GM12864 (cell line): ENCODE measurements around the gene HSD17B10.
"Not testable (repeated sequence)": the region's sequence is repeated elsewhere in the genome, so short reads cannot be mapped to it uniquely, and the experiment has no call there.

Experiments used
- DNase-seq: peaks from one replicate; pipeline ENCODE4 v3.0.0-alpha.2; 2011; ENCODE audit warnings: low read depth
- H3K4me3 ChIP-seq: 2 replicates; pipeline ENCODE4 v1.5.1; 2011; ENCODE audit warnings: mild to moderate bottlenecking, low read depth, low read length, control low read depth
- TF ChIP-seq, protein P1 (sequence below): IDR thresholded peaks from 2 replicates; pipeline ENCODE4 v1.5.1; 2011; ENCODE audit warnings: low read depth, mild to moderate bottlenecking, moderate library complexity, low read length, control low read depth, inconsistent platforms; ENCODE audit errors: missing control alignments

Gene HSD17B10

DNA sequence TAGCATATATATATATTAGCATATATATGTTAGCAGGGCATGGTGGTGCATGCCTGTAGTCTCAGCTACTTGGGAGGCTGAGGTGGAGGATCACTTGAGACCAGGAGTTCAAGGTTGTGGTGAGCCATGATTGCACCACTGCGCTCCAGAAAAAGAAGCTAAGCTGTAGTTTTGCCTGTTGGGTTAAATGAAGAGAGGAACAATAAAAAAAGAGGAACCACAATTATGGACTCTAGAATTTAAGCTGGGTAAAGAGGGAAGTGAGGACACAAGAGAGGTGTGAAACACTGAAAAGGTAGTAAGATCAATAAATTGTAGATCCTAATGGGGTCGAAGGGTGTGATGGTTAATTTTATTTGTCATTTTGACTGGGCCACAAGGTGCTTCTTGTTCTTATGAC is 40.5 kb upstream of the HSD17B10 start:
- TF ChIP-seq, protein P1, sequence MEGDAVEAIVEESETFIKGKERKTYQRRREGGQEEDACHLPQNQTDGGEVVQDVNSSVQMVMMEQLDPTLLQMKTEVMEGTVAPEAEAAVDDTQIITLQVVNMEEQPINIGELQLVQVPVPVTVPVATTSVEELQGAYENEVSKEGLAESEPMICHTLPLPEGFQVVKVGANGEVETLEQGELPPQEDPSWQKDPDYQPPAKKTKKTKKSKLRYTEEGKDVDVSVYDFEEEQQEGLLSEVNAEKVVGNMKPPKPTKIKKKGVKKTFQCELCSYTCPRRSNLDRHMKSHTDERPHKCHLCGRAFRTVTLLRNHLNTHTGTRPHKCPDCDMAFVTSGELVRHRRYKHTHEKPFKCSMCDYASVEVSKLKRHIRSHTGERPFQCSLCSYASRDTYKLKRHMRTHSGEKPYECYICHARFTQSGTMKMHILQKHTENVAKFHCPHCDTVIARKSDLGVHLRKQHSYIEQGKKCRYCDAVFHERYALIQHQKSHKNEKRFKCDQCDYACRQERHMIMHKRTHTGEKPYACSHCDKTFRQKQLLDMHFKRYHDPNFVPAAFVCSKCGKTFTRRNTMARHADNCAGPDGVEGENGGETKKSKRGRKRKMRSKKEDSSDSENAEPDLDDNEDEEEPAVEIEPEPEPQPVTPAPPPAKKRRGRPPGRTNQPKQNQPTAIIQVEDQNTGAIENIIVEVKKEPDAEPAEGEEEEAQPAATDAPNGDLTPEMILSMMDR = no peak
- no peak for DNase-seq
- H3K4me3 ChIP-seq = no peak overlapping the region

DNA sequence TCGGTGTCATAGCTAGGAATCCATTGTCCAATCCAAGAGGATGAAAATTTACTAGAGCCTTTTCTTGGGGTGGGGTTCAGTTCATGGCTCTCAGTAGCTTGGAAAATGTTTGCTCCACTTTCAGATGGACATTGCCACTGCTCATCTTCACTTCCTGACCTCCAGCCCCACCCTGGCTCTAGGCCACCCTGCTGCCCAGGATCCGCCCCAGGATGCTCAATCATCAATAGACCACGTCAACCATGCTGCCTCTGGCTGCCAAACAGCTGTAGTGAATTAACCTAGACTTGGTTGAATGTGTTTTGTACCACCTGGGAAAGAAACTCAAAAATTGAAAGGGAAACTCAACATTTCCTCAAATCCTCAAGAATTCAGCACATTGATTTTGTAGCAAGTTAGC is 37.2 kb upstream of the HSD17B10 start:
- H3K4me3 ChIP-seq = no peak overlapping the region
- TF ChIP-seq, protein P1 = no peak
- no peak for DNase-seq

DNA sequence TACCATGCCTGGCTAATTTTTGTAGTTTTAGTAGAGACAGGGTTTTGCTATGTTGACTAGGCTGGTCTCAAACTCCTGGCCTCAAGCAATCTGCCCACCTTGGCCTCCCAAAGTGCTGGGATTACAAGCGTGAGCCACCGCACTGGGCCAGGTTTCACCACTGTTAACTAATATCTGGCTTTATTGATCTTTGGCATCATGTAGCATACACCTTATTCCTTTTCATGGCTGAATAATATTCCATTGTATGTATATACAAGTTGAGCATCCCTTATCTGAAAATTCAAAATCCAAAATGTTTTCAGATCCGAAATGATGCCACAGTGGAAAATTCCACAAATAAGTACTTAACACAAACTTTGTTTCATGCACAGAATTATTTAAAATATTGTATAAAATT is 34.5 kb upstream of the HSD17B10 start:
- not testable (repeated sequence) for H3K4me3 ChIP-seq, DNase-seq

DNA sequence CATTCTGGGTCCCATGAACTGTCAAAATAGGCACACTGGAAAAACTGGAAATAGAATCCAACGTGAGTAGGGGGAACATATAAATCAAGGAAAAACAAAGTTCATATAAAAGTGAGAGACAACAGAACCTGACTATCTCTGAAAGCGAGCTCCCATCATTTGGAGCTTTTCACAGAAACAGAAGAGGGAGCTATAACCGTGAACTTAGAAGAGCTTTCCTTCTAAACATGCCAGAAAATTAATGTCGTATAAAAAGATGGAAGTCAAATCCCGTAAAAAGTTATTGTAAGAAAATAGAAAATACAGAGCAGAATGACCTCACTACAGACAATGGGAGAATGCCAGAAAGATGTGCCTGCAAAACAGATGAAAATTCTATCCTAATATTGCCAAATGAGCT is 23.9 kb upstream of the HSD17B10 start:
- DNase-seq = no peak
- no peak overlapping the region for H3K4me3 ChIP-seq
- TF ChIP-seq, protein P1 = no peak

DNA sequence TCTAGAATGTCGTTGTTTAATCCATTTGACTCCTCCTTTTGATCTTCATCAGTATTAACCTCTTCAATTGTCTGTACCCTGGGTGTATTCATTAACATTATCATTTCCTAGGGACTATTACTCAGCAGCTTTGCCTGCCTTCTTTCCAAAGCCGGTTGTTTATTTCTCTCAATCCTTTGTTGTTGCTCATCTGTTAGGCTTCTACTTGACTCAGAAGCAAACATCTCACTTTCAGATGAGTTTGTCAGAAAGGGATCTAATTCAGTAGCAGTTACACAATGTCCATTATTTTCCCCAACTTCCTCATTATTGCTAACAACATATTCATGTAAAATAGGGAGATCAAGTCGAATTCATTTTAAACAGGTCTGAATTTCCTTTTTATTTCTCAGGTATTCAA is 22.1 kb upstream of the HSD17B10 start:
- DNase-seq = no peak
- TF ChIP-seq, protein P1 = no peak

DNA sequence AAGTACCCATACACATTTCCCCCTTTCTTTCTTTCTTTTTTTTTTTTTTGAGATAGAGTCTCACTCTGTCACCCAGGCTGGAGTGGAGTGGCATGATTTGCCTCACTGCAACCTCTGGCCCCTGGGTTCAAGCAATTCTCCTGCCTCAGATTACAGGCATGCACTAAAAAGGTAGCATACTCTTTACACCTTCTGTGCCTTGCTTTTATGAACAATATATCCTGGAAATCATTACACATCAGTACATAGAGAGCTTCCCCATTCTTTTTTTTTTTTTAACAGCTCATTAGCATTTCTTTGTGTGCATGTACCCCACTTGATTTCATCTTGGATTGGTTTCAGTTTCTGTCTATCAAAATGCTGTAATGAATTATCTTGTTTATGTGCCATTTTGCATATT is 18.6 kb upstream of the HSD17B10 start:
- TF ChIP-seq, protein P1 = no peak
- no peak overlapping the region for H3K4me3 ChIP-seq
- DNase-seq = no peak

More for the DNA sequence above, 22.1 kb upstream of the HSD17B10 start:
- no peak overlapping the region for H3K4me3 ChIP-seq

DNA sequence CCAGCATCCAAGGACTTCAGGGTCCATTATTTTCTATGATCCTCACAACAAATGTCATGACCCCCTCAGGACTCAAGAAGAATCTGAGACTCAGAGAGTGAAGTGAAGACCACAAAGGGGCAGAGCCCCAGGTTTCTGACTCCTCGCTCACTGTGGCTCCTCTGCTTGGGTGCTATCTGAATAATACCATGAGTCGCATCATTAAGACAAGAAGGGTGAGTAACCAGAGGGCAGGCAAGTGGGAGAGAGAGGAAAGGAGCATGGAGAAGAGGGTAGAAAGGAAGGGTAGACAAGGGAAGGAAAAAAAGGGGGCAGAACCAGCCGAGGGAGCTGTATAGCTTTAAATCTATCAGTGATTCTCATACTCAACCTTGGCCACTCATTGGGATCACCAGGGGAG is 15.5 kb upstream of the HSD17B10 start:
- no peak for DNase-seq
- TF ChIP-seq, protein P1 = no peak
- no peak overlapping the region for H3K4me3 ChIP-seq

DNA sequence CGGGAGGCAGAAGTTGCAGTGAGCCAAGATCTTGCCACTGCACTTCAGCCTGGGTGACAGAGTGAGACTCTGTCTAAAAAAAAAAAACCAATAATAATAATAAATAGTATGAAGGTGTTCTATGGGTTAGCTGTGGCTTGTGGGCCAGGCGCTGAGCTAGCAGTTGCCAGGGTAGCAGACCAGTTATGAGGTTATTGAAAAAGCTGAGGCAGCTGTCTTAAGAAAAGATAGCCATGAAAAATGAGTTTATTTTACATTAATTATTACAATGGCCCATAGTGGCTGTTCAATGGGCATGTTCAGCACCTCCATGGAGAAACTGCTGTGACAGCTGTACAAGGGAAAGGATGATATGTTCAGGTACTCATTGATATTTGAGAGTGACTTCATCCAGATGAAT is 13.3 kb upstream of the HSD17B10 start:
- DNase-seq = no peak
- TF ChIP-seq, protein P1 = no peak
- H3K4me3 ChIP-seq = no peak overlapping the region
